HCT116 (cell line): ENCODE measurements around the gene OARD1. TPM values are rescaled to one million over a fixed set of nuclear protein-coding genes. Genes with fewer than 3 reads are reported as not detected.
A peak's percentile ranks its signal among the peaks of the same experiment; 100 is the strongest.

Experiments used
- ATAC-seq: fragments of 200-7000 bp; cut with Tn5 transposase; 2 replicates; pipeline ENCODE4 v1.9.1; 2020; ENCODE audit warnings: mild to moderate bottlenecking, moderate library complexity
- BruUV-seq: library from RNA; stranded (reverse); fragments of 400-500 nt; replicated peaks from 2 replicates; lab custom pipeline; 2021; lab: Mats Ljungman, UMichigan
- CTCF ChIA-PET: fragments of 300-600 bp; sonication (Branson Sonifier 250); formaldehyde crosslinking; loops from one replicate; lab custom pipeline; 2021; ENCODE audit warnings: antibody characterized with exemption; lab: Charles Lee
- POLR2A ChIA-PET: fragments of 300-600, 350-600 bp; sonication (Branson Sonifier 250); formaldehyde crosslinking; loops from one replicate; lab custom pipeline; 2021; ENCODE audit warnings: antibody characterized with exemption; lab: Charles Lee
- RAD21 ChIA-PET, 2 experiments: fragments of 300-600 bp; sonication (Branson Sonifier 250); formaldehyde crosslinking; loops; one replicate each; lab custom pipeline; 2023; ENCODE audit warnings: low total read pairs in 2 of 2; ENCODE audit not compliant: uncharacterized antibody in 2 of 2, unreplicated experiment in 2 of 2, low non-redundant PET in 1 of 2; lab: Charles Lee
- DNase-seq: peaks from one replicate; pipeline ENCODE4 v3.0.0-alpha.2; 2010; ENCODE audit warnings: low read depth, low spot score
- H2AFZ ChIP-seq: fragments of 200-600 bp; shearing (Covaris generic), sonication (generic); 2 replicates; pipeline ENCODE4 v1.6.1; 2017; ENCODE audit warnings: low read depth, mixed run types, mixed read lengths, antibody characterized with exemption, low read length; ENCODE audit not compliant: poor library complexity, severe bottlenecking
- H3K27ac ChIP-seq: 2 replicates; pipeline ENCODE4 v1.5.1; 2012; ENCODE audit warnings: low read depth, low read length
- H3K27me3 ChIP-seq: fragments of 200-600 bp; sonication (generic); 2 replicates; pipeline ENCODE4 v1.6.1; 2016; ENCODE audit warnings: mixed run types, low read length, mixed read lengths; ENCODE audit not compliant: insufficient read depth
- H3K36me3 ChIP-seq, 2 experiments: fragments of 200-500 bp in 1 of 2; fragments of 200-600 bp in 1 of 2; sonication (Bioruptor generic) in 1 of 2; sonication (generic) in 1 of 2; 2 replicates each; pipeline versions ENCODE4 v1.5.1 to v1.6.1; 2014 to 2016; ENCODE audit warnings: low read length in 2 of 2, inconsistent platforms in 1 of 2, mixed read lengths in 1 of 2, mixed run types in 1 of 2; ENCODE audit not compliant: insufficient read depth in 2 of 2, control insufficient read depth in 1 of 2
- H3K4me1 ChIP-seq, 2 experiments: fragments of 200-600 bp in 1 of 2; sonication (generic) in 1 of 2; 2 replicates each; pipeline versions ENCODE4 v1.5.1 to v1.6.1; 2012 to 2017; ENCODE audit warnings: low read length in 2 of 2, inconsistent platforms in 1 of 2, mild to moderate bottlenecking in 1 of 2, mixed read lengths in 1 of 2, mixed run types in 1 of 2, moderate library complexity in 1 of 2; ENCODE audit not compliant: insufficient read depth in 2 of 2, control insufficient read depth in 1 of 2
- H3K4me2 ChIP-seq: fragments of 200-600 bp; sonication (generic); 2 replicates; pipeline ENCODE4 v1.6.1; 2017; ENCODE audit warnings: mixed run types, low read length, mixed read lengths
- H3K4me3 ChIP-seq, 2 experiments: fragments of 200-600 bp in 1 of 2; sonication (generic) in 1 of 2; replicated peaks in 1 of 2; 2 replicates each; pipeline ENCODE4 v1.5.1; 2011 to 2016; ENCODE audit warnings: low read length in 2 of 2, control low read depth in 1 of 2, low read depth in 1 of 2, mild to moderate bottlenecking in 1 of 2, mixed read lengths in 1 of 2, mixed run types in 1 of 2
- H3K79me2 ChIP-seq: fragments of 200-600 bp; sonication (generic); 2 replicates; pipeline ENCODE4 v1.6.1; 2017; ENCODE audit warnings: mild to moderate bottlenecking, mixed run types, low read length, moderate library complexity, mixed read lengths; ENCODE audit not compliant: insufficient read depth
- H3K9ac ChIP-seq: fragments of 200-600 bp; sonication (generic); 2 replicates; pipeline ENCODE4 v1.6.1; 2016; ENCODE audit warnings: low read length, mixed read lengths
- H3K9me2 ChIP-seq: fragments of 200-600 bp; sonication (generic), shearing (Covaris generic); 2 replicates; pipeline ENCODE4 v1.6.1; 2017; ENCODE audit warnings: mixed run types, mild to moderate bottlenecking, moderate library complexity; ENCODE audit not compliant: insufficient read depth
- H3K9me3 ChIP-seq, 2 experiments: fragments of 200-500 bp in 1 of 2; fragments of 200-600 bp in 1 of 2; sonication (Bioruptor generic) in 1 of 2; sonication (generic) in 1 of 2; 2 replicates each; pipeline ENCODE4 v1.6.1; 2014 to 2017; ENCODE audit warnings: low read length in 2 of 2, mixed read lengths in 2 of 2, inconsistent platforms in 1 of 2, low read depth in 1 of 2, mild to moderate bottlenecking in 1 of 2, mixed run types in 1 of 2, moderate library complexity in 1 of 2; ENCODE audit not compliant: control insufficient read depth in 1 of 2, insufficient read depth in 1 of 2
- H4K20me1 ChIP-seq: fragments of 200-600 bp; sonication (generic), shearing (Covaris generic); 2 replicates; pipeline ENCODE4 v1.6.1; 2017; ENCODE audit warnings: mixed run types, mild to moderate bottlenecking, moderate library complexity; ENCODE audit not compliant: insufficient read depth
- CBX3 ChIP-seq: IDR thresholded peaks from 2 replicates; pipeline ENCODE4 v1.6.1; 2012; ENCODE audit warnings: low read depth
- CTCF ChIP-seq, 3 experiments: fragments of 200-600 bp in 1 of 3; sonication (generic) in 1 of 3; IDR thresholded peaks in 2 of 3; conservative IDR thresholded peaks in 1 of 3; 2 replicates each; pipeline ENCODE4 v1.5.1; 2012 to 2017; ENCODE audit warnings: low read depth in 2 of 3, low read length in 2 of 3, antibody characterized with exemption in 1 of 3, borderline replicate concordance in 1 of 3, control low read depth in 1 of 3, mild to moderate bottlenecking in 1 of 3, mixed read lengths in 1 of 3, mixed run types in 1 of 3, moderate library complexity in 1 of 3; ENCODE audit not compliant: insufficient read depth in 1 of 3
- EGR1 ChIP-seq: IDR thresholded peaks from 2 replicates; pipeline ENCODE4 v1.6.1; 2012; ENCODE audit warnings: low read depth
- ELF1 ChIP-seq: IDR thresholded peaks from 2 replicates; pipeline ENCODE4 v1.6.1; 2012; ENCODE audit warnings: low read depth, borderline replicate concordance
- EZH2phosphoT487 ChIP-seq: fragments of 200-600 bp; IDR thresholded peaks from 2 replicates; pipeline ENCODE4 v1.6.1; 2018; ENCODE audit warnings: antibody characterized with exemption, borderline replicate concordance
- FOSL1 ChIP-seq: IDR thresholded peaks from 2 replicates; pipeline ENCODE4 v1.6.1; 2012; ENCODE audit warnings: low read depth
- JUND ChIP-seq: IDR thresholded peaks from 2 replicates; pipeline ENCODE4 v1.6.1; 2012
- MAX ChIP-seq: IDR thresholded peaks from 2 replicates; pipeline ENCODE4 v1.6.1; 2012
- POLR2A ChIP-seq: IDR thresholded peaks from 2 replicates; pipeline ENCODE4 v1.7.0; 2011; ENCODE audit warnings: borderline replicate concordance; ENCODE audit not compliant: insufficient read depth, insufficient read length; ENCODE audit errors: extremely low read depth
- POLR2AphosphoS5 ChIP-seq: IDR thresholded peaks from 2 replicates; pipeline ENCODE4 v1.6.1; 2011; ENCODE audit warnings: mild to moderate bottlenecking, low read depth, low read length, moderate library complexity
- SIN3A ChIP-seq: IDR thresholded peaks from 2 replicates; pipeline ENCODE4 v1.6.1; 2012; ENCODE audit warnings: low read depth
- ZFX ChIP-seq: fragments of 450-650 bp; IDR thresholded peaks from 2 replicates; pipeline ENCODE4 v1.6.1; 2017
- intact Hi-C: fragments of 100-400 bp; cut with micrococcal nuclease; formaldehyde crosslinking; loops from 2 replicates; pipeline ENCODE4 v1.10.0; 2022
- total RNA-seq: library from RNA; stranded (reverse); gene quantifications from one replicate; pipeline ENCODE4 v1.2.1, GENCODE V29; 2021; ENCODE audit not compliant: unreplicated experiment

The OARD1 gene
- total RNA-seq, 1 experiment from 2014 or later, result 28.7 TPM

GRCh38 chr6:41073968-41074691, 2.0 kb upstream of the OARD1 start:
- intact Hi-C loops, result no loop called here
- H3K79me2 ChIP-seq, result peaks cover 72% of the 10 kb centered on the region
- DNase-seq (no peak), ATAC-seq (no peak)
- peak overlapping the region; percentile 98 for H3K27ac ChIP-seq
- H3K4me3 ChIP-seq, result peak overlapping the region; percentile 67 to 77
- peaks cover 5 to 6% of the 10 kb centered on the region in 2 experiments for H3K36me3 ChIP-seq
- ChIA-PET POLR2A (no interaction called here), RAD21 (no interaction called here), CTCF (no interaction called here)
- peaks cover 7 to 16% of the 10 kb centered on the region in 2 experiments; a peak in 3 of 4 replicates for H3K4me1 ChIP-seq
- BruUV-seq, result TSS peak; percentile 78
- no peaks in the 10 kb centered on the region for H3K27me3 ChIP-seq
- H3K9ac ChIP-seq, result peak overlapping the region; percentile 94
- no peak for TF ChIP-seq CBX3
- no peak for TF ChIP-seq FOSL1
- TF ChIP-seq JUND, result no peak
- no peak for TF ChIP-seq SIN3A
- TF ChIP-seq ELF1, result no peak
- peak; percentile 28; the same call in 1 of the 2 replicates for TF ChIP-seq MAX
- no peaks in the 10 kb centered on the region for H3K9me3 ChIP-seq
- no peaks in the 10 kb centered on the region for H4K20me1 ChIP-seq
- no peak overlapping the region for H2AFZ ChIP-seq
- peak overlapping the region; percentile 93 for H3K4me2 ChIP-seq
- H3K9me2 ChIP-seq, result no peaks in the 10 kb centered on the region

GRCh38 chr6:41073203-41073967, 1.2 kb upstream of the OARD1 start:
- Histone ChIP-seq H3K27ac (peak overlapping the region; percentile 98), H3K9me2 (no peaks in the 10 kb centered on the region), H2AFZ (no peak overlapping the region), H3K4me2 (peak overlapping the region; percentile 93), H3K4me1 (peaks cover 7 to 16% of the 10 kb centered on the region in 2 experiments; a peak in 3 of 4 replicates), H3K4me3 (peak overlapping the region; percentile 67 to 77), H3K27me3 (no peaks in the 10 kb centered on the region), H3K9me3 (no peaks in the 10 kb centered on the region), H3K79me2 (peaks cover 64% of the 10 kb centered on the region), H3K9ac (peak overlapping the region; percentile 94), H3K36me3 (no peaks in the 10 kb centered on the region), H4K20me1 (no peaks in the 10 kb centered on the region)
- DNase-seq (peak; percentile 47), ATAC-seq (peak; percentile 24)
- CTCF ChIA-PET, result interaction anchor here (1.2 to 2.8 kb wide), 3 partner anchors 33 to 109 kb away, joined by 4 to 9 read pairs (median 6); partner anchors contain the start of gene UNC5CL
- TF ChIP-seq POLR2A (peak; percentile 26), ZFX (peak; percentile 98), POLR2AphosphoS5 (peak; percentile 79), CTCF (IDR thresholded peaks at IDR 0.05 in 2 of 3, conservative IDR thresholded peaks at IDR 0.05 in 1 of 3; ENCODE audit: borderline replicate concordance in 1 of 3, insufficient read depth in 1 of 3, low read depth in 2 of 3, low read length in 2 of 3) (peak in 1 of 3 experiments; percentile 12; a peak in 1 of 6 replicates), EZH2phosphoT487 (no peak), SIN3A (peak; percentile 39), MAX (peak; percentile 51; the same call in 1 of the 2 replicates), ELF1 (no peak), EGR1 (peak; percentile 83)
- intact Hi-C loops, result no loop called here
- POLR2A ChIA-PET, result no interaction called here
- RAD21 ChIA-PET, result no interaction called here
- no TSS peak for BruUV-seq
